HG03558 (cell line): ENCODE measurements around the gene HCRTR2.
"Not testable (repeated sequence)": the region's sequence is repeated elsewhere in the genome, so short reads cannot be mapped to it uniquely, and the experiment has no call there.

Experiments
- ATAC-seq: cut with Tn5 transposase; IDR thresholded peaks from one replicate; pipeline ENCODE4 v1.9.1; 2021; ENCODE audit warnings: moderate number of reproducible peaks; ENCODE audit not compliant: unreplicated experiment; ENCODE audit errors: extremely low read depth

The HCRTR2 gene

GRCh38 chr6:55174211-55175026, at the start of gene HCRTR2:
Gene HCRTR2, plus strand, starts transcription at chr6:55174515. Its CDS starts 73 bp downstream, at chr6:55174588.
- ATAC-seq: no peak

GRCh38 chr6:55130806-55131324, 43.5 kb upstream of the HCRTR2 start:
- no peak for ATAC-seq

GRCh38 chr6:55131616-55132015, 42.7 kb upstream of the HCRTR2 start:
- no peak for ATAC-seq

- no peak for ATAC-seq
Measured at GRCh38 chr6:55136916-55137315, 37.4 kb upstream of the HCRTR2 start.

GRCh38 chr6:55137929-55138693, 36.2 kb upstream of the HCRTR2 start:
- no peak for ATAC-seq

GRCh38 chr6:55141611-55142010, 32.7 kb upstream of the HCRTR2 start:
- no peak for ATAC-seq

GRCh38 chr6:55142610-55143009, 31.7 kb upstream of the HCRTR2 start:
- no peak for ATAC-seq

GRCh38 chr6:55153284-55153683, 21.0 kb upstream of the HCRTR2 start:
- ATAC-seq: no peak

- not testable (repeated sequence) for ATAC-seq
Measured at GRCh38 chr6:55158784-55159183, 15.5 kb upstream of the HCRTR2 start.

- no peak for ATAC-seq
Measured at GRCh38 chr6:55167860-55168259, 6.5 kb upstream of the HCRTR2 start.

GRCh38 chr6:55175078-55176049, 1.0 kb downstream of the HCRTR2 start:
- ATAC-seq: no peak

GRCh38 chr6:55176958-55177357, 2.6 kb downstream of the HCRTR2 start:
- no peak for ATAC-seq

- ATAC-seq: no peak
Measured at GRCh38 chr6:55180258-55180657, 5.9 kb downstream of the HCRTR2 start.

- no peak for ATAC-seq
Measured at GRCh38 chr6:55182016-55182650, 7.8 kb downstream of the HCRTR2 start.

GRCh38 chr6:55184782-55185530, 10.6 kb downstream of the HCRTR2 start:
- no peak for ATAC-seq

GRCh38 chr6:55198715-55199114, 24.4 kb downstream of the HCRTR2 start:
- ATAC-seq: no peak

- no peak for ATAC-seq
Measured at GRCh38 chr6:55199239-55199638, 24.9 kb downstream of the HCRTR2 start.

- ATAC-seq: no peak
Measured at GRCh38 chr6:55208478-55209458, 34.5 kb downstream of the HCRTR2 start.
